Common myeloid progenitor, CD34-positive (primary cell): Measurements from ENCODE around the gene LMO1.

Experiments
- CTCF ChIA-PET: fragments of 350-600 bp; sonication (Branson Sonifier 250); formaldehyde crosslinking; loops from one replicate; lab custom pipeline; 2021; ENCODE audit warnings: antibody characterized with exemption; lab: Charles Lee
- POLR2A ChIA-PET: fragments of 350-600 bp; sonication (Branson Sonifier 250); formaldehyde crosslinking; loops from one replicate; lab custom pipeline; 2021; ENCODE audit warnings: antibody characterized with exemption; lab: Charles Lee
- DNase-seq, 3 donors: peaks; one replicate each; pipeline versions ENCODE4 v3.0.0 to v3.0.0-alpha.2; 2013
- H3K27ac ChIP-seq, 2 experiments: 1 replicate in 1 of 2; 2 replicates in 1 of 2; pipeline ENCODE4 v1.7.0; 2013; ENCODE audit warnings: inconsistent platforms in 2 of 2, low read length in 2 of 2, mild to moderate bottlenecking in 2 of 2, low read depth in 1 of 2, moderate library complexity in 1 of 2; ENCODE audit not compliant: severe bottlenecking in 2 of 2, insufficient read depth in 1 of 2, poor library complexity in 1 of 2
- H3K27me3 ChIP-seq, 5 experiments: replicated peaks in 2 of 5; 1 replicate in 3 of 5; 2 replicates in 2 of 5; pipeline versions ENCODE4 v1.6.1 to v1.7.0; 2013; ENCODE audit warnings: low read length in 4 of 5, mild to moderate bottlenecking in 2 of 5, moderate library complexity in 2 of 5, inconsistent platforms in 1 of 5; ENCODE audit not compliant: insufficient read depth in 5 of 5, control insufficient read depth in 4 of 5
- H3K36me3 ChIP-seq, 4 experiments: 1 replicate in 2 of 4; 2 replicates in 2 of 4; pipeline versions ENCODE4 v1.6.1 to v1.7.0; 2013; ENCODE audit warnings: low read length in 3 of 4, control low read depth in 1 of 4, mild to moderate bottlenecking in 1 of 4; ENCODE audit not compliant: control insufficient read depth in 4 of 4, insufficient read depth in 4 of 4
- H3K4me1 ChIP-seq, 4 experiments: 1 replicate in 3 of 4; 2 replicates in 1 of 4; pipeline versions ENCODE4 v1.6.1 to v1.7.1; 2013; ENCODE audit warnings: low read length in 3 of 4, mild to moderate bottlenecking in 3 of 4, control low read depth in 1 of 4, inconsistent platforms in 1 of 4, moderate library complexity in 1 of 4; ENCODE audit not compliant: control insufficient read depth in 4 of 4, insufficient read depth in 4 of 4; ENCODE audit errors: control extremely low read depth in 1 of 4
- H3K4me3 ChIP-seq, 7 experiments: 1 replicate in 4 of 7; 2 replicates in 3 of 7; pipeline versions ENCODE4 v1.5.1 to v1.7.0; 2013; ENCODE audit warnings: mild to moderate bottlenecking in 7 of 7, low read length in 6 of 7, moderate library complexity in 6 of 7, inconsistent platforms in 2 of 7, low read depth in 2 of 7, control low read depth in 1 of 7; ENCODE audit not compliant: insufficient read depth in 4 of 7, control insufficient read depth in 1 of 7; ENCODE audit errors: extremely low read depth in 1 of 7
- H3K9me3 ChIP-seq, 5 experiments: 1 replicate in 4 of 5; 2 replicates in 1 of 5; pipeline versions ENCODE4 v1.6.1 to v1.7.1; 2013; ENCODE audit warnings: low read length in 4 of 5, mild to moderate bottlenecking in 2 of 5, inconsistent platforms in 1 of 5, low read depth in 1 of 5, moderate library complexity in 1 of 5; ENCODE audit not compliant: control insufficient read depth in 4 of 5, insufficient read depth in 2 of 5; ENCODE audit errors: control extremely low read depth in 1 of 5
- WGBS: methylation state at CpG from one replicate; pipeline ENCODE4 v1.1.5; 2013; ENCODE audit not compliant: insufficient coverage; 5-methylcytosine and 5-hydroxymethylcytosine counted together

The LMO1 gene

DNA sequence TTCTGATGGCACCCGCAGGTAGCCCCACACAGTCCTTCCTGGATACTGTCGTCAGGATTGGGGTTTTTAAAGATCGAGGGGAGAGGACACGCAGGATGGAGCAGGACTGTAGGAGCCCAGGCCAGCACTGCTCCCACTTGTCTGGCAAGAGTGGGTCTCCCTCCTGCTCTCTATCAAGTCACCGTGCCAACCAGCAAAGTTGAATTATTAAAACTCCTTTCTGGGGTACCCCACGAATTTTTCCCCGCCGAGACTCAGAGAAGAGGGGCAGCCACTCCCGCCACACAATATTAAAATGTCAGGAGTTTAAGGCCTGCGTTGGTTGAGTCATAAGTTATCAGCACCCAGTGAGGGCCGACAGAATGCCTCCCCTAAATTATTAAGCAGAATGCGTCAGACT, 10.1 kb downstream of the LMO1 start:
- H3K27ac ChIP-seq, result no peak overlapping the region
- H3K9me3 ChIP-seq, result no peaks in the 10 kb centered on the region
- H3K36me3 ChIP-seq, result no peaks in the 10 kb centered on the region
- POLR2A ChIA-PET, result no interaction called here
- H3K27me3 ChIP-seq, result no peaks in the 10 kb centered on the region
- no peak for DNase-seq
- WGBS, result 98% methylated on average over 9 of the region's 12 CpGs
- CTCF ChIA-PET, result interaction anchor here (1.4 to 2.0 kb wide), 6 partner anchors 10 to 23 kb away, joined by 3 to 13 read pairs (median 4); partner anchors contain the start of gene LMO1
- peaks cover 0 to 16% (median 6%) of the 10 kb centered on the region in 4 experiments for H3K4me1 ChIP-seq
- no peak overlapping the region for H3K4me3 ChIP-seq

GRCh38 chr11:8252946-8253345, 10.7 kb downstream of the LMO1 start:
- Histone ChIP-seq H3K4me1 (peaks cover 0 to 10% (median under 1%) of the 10 kb centered on the region in 4 experiments), H3K27me3 (no peaks in the 10 kb centered on the region), H3K9me3 (no peaks in the 10 kb centered on the region), H3K4me3 (no peak overlapping the region), H3K36me3 (no peaks in the 10 kb centered on the region), H3K27ac (no peak overlapping the region)
- 33% methylated on average over 1 of the region's 5 CpGs for WGBS
- CTCF ChIA-PET, result interaction anchor here (0.6 to 1.8 kb wide), 8 partner anchors 10 to 64 kb away, joined by 3 to 8 read pairs (median 4); partner anchors contain the start of gene LMO1
- no peak for DNase-seq
- POLR2A ChIA-PET, result no interaction called here

DNA sequence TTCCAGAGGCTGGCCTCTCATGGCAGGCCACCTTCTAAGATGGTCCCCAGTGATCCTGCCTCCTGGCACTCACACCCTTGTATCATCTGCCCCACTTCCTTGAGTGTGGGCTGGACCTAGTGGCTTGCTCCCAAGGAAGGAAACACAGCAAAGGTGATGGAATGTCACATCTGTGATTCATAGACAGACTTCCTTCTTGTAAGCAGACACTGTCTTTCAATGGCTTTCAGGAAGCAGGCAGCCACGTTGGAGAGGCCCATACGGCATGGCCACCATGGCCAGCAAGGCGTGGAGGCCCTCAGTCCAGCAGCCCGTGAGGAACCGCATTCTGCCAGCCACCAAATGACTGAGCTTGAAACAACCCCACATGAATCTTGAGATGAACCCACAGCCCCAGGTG, 11.3 kb downstream of the LMO1 start:
- H3K9me3 ChIP-seq, result no peaks in the 10 kb centered on the region
- H3K4me3 ChIP-seq, result no peak overlapping the region
- no peak for DNase-seq
- WGBS, result 71% methylated on average over 5 of the region's 5 CpGs
- peaks cover 0 to 1% (median 0%) of the 10 kb centered on the region in 5 experiments for H3K27me3 ChIP-seq
- POLR2A ChIA-PET, result no interaction called here
- CTCF ChIA-PET, result interaction anchor here (0.6 to 1.8 kb wide), 7 partner anchors 10 to 65 kb away, joined by 3 to 8 read pairs (median 5); partner anchors contain the start of gene LMO1
- H3K27ac ChIP-seq, result no peak overlapping the region
- no peaks in the 10 kb centered on the region for H3K36me3 ChIP-seq
- H3K4me1 ChIP-seq, result peaks cover 0 to 4% (median 0%) of the 10 kb centered on the region in 4 experiments

DNA sequence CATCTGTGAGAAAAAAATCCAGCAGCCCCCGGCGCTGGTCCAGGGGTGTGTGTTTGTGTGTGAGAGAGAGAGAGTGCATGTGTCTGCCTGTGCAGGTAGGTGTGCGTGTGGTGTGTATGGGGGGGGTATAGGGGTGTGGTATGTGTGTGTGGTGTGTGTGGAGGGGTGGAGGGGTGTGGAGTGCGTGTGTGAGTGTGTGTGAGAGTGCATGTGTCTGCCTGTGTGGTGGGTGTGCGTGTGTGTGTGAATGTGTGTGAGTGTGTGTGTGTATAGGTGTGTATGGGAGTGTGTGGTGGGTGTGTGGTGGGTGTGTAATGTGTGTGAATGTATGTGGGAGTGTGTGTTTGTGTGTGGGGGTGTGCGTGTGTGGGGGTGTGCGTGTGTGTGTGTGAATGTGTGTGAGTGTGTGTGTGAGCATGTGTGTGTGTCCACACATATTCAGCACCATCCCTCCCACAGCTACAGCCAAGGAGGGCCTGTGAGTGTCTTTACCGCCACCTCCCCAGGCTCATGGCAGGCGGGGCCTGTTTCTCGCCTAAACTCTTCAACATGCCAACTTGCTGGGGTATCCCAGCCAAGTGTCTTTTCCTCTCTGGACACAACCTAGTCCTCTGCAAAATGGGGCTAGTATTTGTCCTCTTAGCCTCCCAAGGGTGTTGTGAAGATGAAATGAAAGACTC, 11.9 kb downstream of the LMO1 start:
- no peak for DNase-seq
- 95% methylated on average over 6 of the region's 10 CpGs for WGBS
- CTCF ChIA-PET, result interaction anchor here (1.2 to 1.8 kb wide), 3 partner anchors 12 to 59 kb away, joined by 5 to 8 read pairs (median 7); partner anchors contain the start of gene LMO1
- Histone ChIP-seq H3K4me1 (peaks cover 0 to 4% (median 0%) of the 10 kb centered on the region in 4 experiments), H3K27ac (no peak overlapping the region), H3K36me3 (no peaks in the 10 kb centered on the region), H3K4me3 (no peak overlapping the region), H3K9me3 (no peaks in the 10 kb centered on the region), H3K27me3 (peaks cover 0 to 2% (median 0%) of the 10 kb centered on the region in 5 experiments)
- POLR2A ChIA-PET, result no interaction called here

GRCh38 chr11:8250981-8251615, 12.6 kb downstream of the LMO1 start:
- ChIA-PET CTCF (interaction anchor here (1.2 to 7.8 kb wide), 3 partner anchors 12 to 58 kb away, joined by 3 to 99 read pairs (median 8); partner anchors contain the start of gene LMO1), POLR2A (no interaction called here)
- no peak overlapping the region for H3K4me3 ChIP-seq
- WGBS, result 100% methylated on average over 7 of the region's 11 CpGs
- DNase-seq, result no peak
- no peak overlapping the region for H3K27ac ChIP-seq
- H3K36me3 ChIP-seq, result no peaks in the 10 kb centered on the region
- peaks cover 0 to 4% (median 0%) of the 10 kb centered on the region in 4 experiments for H3K4me1 ChIP-seq
- peaks cover 0 to 2% (median 0%) of the 10 kb centered on the region in 5 experiments for H3K27me3 ChIP-seq
- H3K9me3 ChIP-seq, result no peaks in the 10 kb centered on the region

DNA sequence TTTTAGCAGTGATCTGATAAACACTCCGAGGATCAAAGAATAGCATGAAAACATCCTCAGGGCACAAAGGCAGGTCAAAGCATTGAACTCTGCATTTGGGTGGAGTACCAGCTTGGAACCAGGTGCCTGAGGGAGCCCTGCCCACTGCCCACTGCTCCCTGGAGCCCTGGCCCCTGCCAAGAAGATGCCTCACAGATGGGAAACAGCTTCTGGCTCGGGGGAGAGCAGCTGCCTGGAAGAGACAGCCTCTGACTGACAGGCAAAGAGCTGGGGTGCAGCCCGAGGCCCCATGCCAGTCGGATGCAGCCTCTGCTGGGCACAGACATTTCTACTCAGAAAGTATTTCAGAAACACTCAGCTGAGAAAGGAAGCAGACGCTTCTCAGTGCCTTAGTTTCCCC, 13.2 kb downstream of the LMO1 start:
- no peak overlapping the region for H3K27ac ChIP-seq
- POLR2A ChIA-PET, result no interaction called here

More for the DNA sequence above, 13.2 kb downstream of the LMO1 start:
- Histone ChIP-seq H3K36me3 (no peaks in the 10 kb centered on the region), H3K27me3 (peaks cover 0 to 2% (median 0%) of the 10 kb centered on the region in 5 experiments), H3K4me1 (peaks cover 0 to 4% (median 0%) of the 10 kb centered on the region in 4 experiments), H3K4me3 (no peak overlapping the region), H3K9me3 (no peaks in the 10 kb centered on the region)
- DNase-seq, result no peak
- CTCF ChIA-PET, result interaction anchor here (1.2 to 7.8 kb wide), 3 partner anchors 9 to 58 kb away, joined by 3 to 99 read pairs (median 28); partner anchors contain the start of gene LMO1
- WGBS, result 75% methylated on average over 4 of the region's 5 CpGs
